Prostate gland (tissue), 2 donors: ENCODE results near the gene SUMF1. TPM values are rescaled to one million over a fixed set of nuclear protein-coding genes. Genes with fewer than 3 reads are reported as not detected.

Experiments
- DNase-seq: peaks from one replicate; pipeline ENCODE4 v3.0.0-alpha.2; 2019; ENCODE audit warnings: low spot score
- H3K27ac ChIP-seq, 2 donors: fragments of 200-600 bp; sonication (generic); 2 replicates each; pipeline ENCODE4 v1.5.1; 2017 to 2019
- H3K27me3 ChIP-seq: fragments of 200-600 bp; sonication (generic); replicated peaks from 2 replicates; pipeline ENCODE4 v1.5.1; 2019; ENCODE audit not compliant: insufficient read depth
- H3K36me3 ChIP-seq, 2 donors: fragments of 200-600 bp; sonication (generic); 1 replicate in 1 of 2; 2 replicates in 1 of 2; pipeline versions ENCODE4 v1.5.1 to v1.8.1; 2017 to 2019
- H3K4me1 ChIP-seq: fragments of 200-600 bp; sonication (generic); replicated peaks from 2 replicates; pipeline ENCODE4 v1.5.1; 2019
- H3K4me3 ChIP-seq, 2 donors: fragments of 200-600 bp; sonication (generic); 2 replicates each; pipeline ENCODE4 v1.5.1; 2017 to 2019
- H3K9me3 ChIP-seq: fragments of 200-600 bp; sonication (generic); 2 replicates; pipeline ENCODE4 v1.5.1; 2017
- POLR2A ChIP-seq: fragments of 450-650 bp; IDR thresholded peaks from one replicate; pipeline ENCODE4 v1.6.1; 2016; ENCODE audit warnings: antibody characterized with exemption, mild to moderate bottlenecking
- POLR2AphosphoS5 ChIP-seq: sonication (generic); formaldehyde crosslinking; IDR thresholded peaks from one replicate; pipeline ENCODE4 v1.6.1; 2017; ENCODE audit warnings: antibody characterized with exemption
- WGBS: methylation state at CpG from one replicate; pipeline ENCODE4 v1.1.5; 2018; 5-methylcytosine and 5-hydroxymethylcytosine counted together
- intact Hi-C: fragments of 100-400 bp; cut with DNase I; formaldehyde crosslinking; loops from one replicate; pipeline ENCODE4 v1.14.2; 2022
- total RNA-seq, 2 donors: library from RNA; depleted of rRNA; stranded (reverse); fragments of >200 nt; gene quantifications; one replicate each; pipeline ENCODE4 v1.1.0, GENCODE V29; 2016
- TF ChIP-seq, protein P1 (sequence below), 4 experiments: fragments of 200-600 bp in 2 of 4; fragments of 450-650 bp in 2 of 4; sonication (generic) in 2 of 4; IDR thresholded peaks; 1 replicate in 3 of 4; 2 replicates in 1 of 4; pipeline ENCODE4 v1.5.1; 2016 to 2019; ENCODE audit warnings: antibody characterized with exemption in 4 of 4, mild to moderate bottlenecking in 2 of 4, moderate library complexity in 2 of 4

SUMF1 gene
- total RNA-seq, 2 donors from 2014 or later = 58.5 to 59.1 TPM

DNA sequence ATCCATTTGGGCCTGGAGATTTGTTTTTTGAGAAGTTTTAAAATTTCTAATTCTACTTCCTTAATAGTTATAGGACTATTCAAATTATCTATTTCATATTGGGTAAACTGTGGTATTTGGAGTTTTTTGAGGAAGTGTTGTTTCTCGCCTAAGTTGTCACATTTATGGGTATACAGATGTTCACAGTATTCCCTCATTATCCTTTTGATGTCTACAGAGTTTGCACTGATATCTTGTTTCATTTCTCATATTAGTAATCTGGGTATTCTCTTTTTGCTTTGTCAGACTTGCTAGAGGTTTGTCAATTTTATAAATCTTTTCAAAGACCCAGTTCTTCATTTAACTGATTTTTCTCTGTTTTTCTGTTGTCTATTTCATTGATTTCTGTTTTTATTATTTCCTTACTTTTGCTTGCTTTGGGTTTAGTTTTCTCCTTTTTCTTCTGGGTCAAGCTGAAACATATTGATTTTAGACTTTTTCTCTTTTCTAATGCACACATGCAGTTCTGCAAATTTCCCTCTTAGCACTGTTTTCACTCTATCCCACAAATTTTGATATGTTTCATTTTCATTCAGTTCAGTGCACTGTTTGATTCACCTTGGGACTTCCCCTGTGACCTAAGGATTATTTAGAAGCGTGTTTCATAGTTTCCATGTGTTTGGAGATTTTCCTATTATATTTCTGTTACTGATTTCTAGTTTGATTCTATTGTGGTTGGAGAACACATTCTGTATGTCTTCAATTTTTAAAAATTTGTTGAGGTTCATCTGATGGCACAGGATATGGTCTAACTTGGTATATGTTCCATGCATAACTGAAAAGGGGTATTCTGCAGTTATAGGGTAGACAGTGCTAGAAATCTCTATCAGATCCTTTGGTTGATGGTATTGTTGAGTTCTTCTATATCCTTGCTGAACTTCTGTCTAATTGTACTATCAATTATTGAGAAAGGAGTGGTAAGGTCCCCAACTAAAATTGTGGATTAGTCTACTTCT is 79.6 kb downstream of the SUMF1 start:
- H3K4me3 ChIP-seq = no peak overlapping the region
- no peaks in the 10 kb centered on the region for H3K4me1 ChIP-seq
- H3K27ac ChIP-seq = no peak overlapping the region
- intact Hi-C loops = no loop called here
- TF ChIP-seq, protein P1, sequence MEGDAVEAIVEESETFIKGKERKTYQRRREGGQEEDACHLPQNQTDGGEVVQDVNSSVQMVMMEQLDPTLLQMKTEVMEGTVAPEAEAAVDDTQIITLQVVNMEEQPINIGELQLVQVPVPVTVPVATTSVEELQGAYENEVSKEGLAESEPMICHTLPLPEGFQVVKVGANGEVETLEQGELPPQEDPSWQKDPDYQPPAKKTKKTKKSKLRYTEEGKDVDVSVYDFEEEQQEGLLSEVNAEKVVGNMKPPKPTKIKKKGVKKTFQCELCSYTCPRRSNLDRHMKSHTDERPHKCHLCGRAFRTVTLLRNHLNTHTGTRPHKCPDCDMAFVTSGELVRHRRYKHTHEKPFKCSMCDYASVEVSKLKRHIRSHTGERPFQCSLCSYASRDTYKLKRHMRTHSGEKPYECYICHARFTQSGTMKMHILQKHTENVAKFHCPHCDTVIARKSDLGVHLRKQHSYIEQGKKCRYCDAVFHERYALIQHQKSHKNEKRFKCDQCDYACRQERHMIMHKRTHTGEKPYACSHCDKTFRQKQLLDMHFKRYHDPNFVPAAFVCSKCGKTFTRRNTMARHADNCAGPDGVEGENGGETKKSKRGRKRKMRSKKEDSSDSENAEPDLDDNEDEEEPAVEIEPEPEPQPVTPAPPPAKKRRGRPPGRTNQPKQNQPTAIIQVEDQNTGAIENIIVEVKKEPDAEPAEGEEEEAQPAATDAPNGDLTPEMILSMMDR (IDR thresholded peaks at IDR 0.05) = no peak
- TF ChIP-seq POLR2AphosphoS5 (no peak), POLR2A (no peak)
- DNase-seq = no peak
- WGBS = 95% methylated on average over 2 of the region's 2 CpGs
- no peaks in the 10 kb centered on the region for H3K27me3 ChIP-seq
- H3K9me3 ChIP-seq = no peaks in the 10 kb centered on the region
- H3K36me3 ChIP-seq = no peaks in the 10 kb centered on the region

DNA sequence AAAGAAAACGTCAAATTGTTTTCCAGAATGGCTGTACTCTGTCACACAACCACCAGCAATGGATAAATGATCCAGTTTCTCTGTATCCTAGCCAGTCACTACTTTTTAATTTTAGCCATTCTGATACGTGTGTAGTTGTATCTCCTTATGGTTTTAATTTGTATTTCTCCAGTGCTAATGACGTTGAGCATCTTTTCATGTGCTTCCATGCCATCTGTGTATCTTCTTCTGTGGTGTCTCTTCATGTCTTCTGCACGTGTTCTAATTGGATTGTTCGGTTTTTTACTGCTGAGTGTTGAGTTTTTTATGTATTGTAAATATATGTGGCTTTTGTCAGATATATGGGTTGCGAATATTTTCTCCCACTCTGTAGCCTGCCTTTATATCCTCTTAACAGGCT is 81.9 kb downstream of the SUMF1 start:
- H3K27me3 ChIP-seq = no peaks in the 10 kb centered on the region
- intact Hi-C loops = no loop called here
- DNase-seq = no peak
- H3K4me3 ChIP-seq = no peak overlapping the region
- no peaks in the 10 kb centered on the region for H3K9me3 ChIP-seq
- H3K27ac ChIP-seq = no peak overlapping the region
- H3K4me1 ChIP-seq = no peaks in the 10 kb centered on the region
- TF ChIP-seq, protein P1 (IDR thresholded peaks at IDR 0.05) = no peak
- no peak for TF ChIP-seq POLR2AphosphoS5
- TF ChIP-seq POLR2A = no peak
- 92% methylated on average over 6 of the region's 6 CpGs for WGBS
- H3K36me3 ChIP-seq = no peaks in the 10 kb centered on the region

DNA sequence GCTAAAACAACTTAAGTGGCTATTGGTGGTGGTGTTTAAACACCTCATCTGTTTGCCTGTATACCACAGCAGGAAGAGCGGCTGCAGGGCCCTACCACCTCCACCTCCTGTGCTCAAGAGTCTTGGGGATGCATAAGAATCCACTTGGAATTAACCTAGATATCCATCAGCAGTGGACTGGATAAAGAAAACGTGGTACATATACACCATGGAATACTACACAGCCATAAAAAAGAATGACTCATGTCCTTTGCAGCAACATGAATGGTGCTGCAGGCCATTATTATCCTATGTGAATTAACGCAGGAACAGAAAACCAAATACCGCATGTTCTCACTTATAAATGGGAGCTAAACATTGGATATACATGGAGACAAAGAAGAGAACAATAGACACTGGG is 87.1 kb downstream of the SUMF1 start:
- Histone ChIP-seq H3K36me3 (no peaks in the 10 kb centered on the region), H3K9me3 (no peaks in the 10 kb centered on the region), H3K4me1 (no peaks in the 10 kb centered on the region), H3K27ac (no peak overlapping the region), H3K27me3 (no peaks in the 10 kb centered on the region), H3K4me3 (no peak overlapping the region)
- no peak for TF ChIP-seq POLR2AphosphoS5
- TF ChIP-seq, protein P1 (IDR thresholded peaks at IDR 0.05) = no peak
- no peak for TF ChIP-seq POLR2A
- 94% methylated on average over 4 of the region's 4 CpGs for WGBS
- intact Hi-C loops = no loop called here
- no peak for DNase-seq

DNA sequence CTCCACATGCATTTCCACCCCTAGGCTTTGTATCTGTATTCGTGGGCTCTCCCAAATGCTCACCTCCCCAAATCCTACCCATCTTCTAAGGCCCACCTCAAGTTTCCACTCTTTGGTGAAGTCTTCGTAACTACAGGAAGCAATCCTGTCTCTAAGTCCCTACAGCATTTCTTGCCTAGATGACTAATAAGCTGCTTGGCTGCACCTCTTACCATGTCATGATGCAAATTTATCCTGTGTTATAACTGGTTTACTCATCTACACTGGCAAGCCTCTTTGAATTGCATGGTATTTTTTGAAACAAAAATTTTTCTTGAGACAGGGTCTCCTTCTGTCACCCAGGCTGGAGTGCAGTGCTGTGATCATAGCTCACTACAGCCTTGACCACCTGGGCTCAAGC is 90.6 kb downstream of the SUMF1 start:
- intact Hi-C loops = no loop called here
- 90% methylated on average over 2 of the region's 2 CpGs for WGBS
- Histone ChIP-seq H3K27ac (no peak overlapping the region), H3K36me3 (no peaks in the 10 kb centered on the region), H3K27me3 (no peaks in the 10 kb centered on the region), H3K4me1 (no peaks in the 10 kb centered on the region), H3K4me3 (no peak overlapping the region), H3K9me3 (no peaks in the 10 kb centered on the region)
- TF ChIP-seq POLR2A (no peak), POLR2AphosphoS5 (no peak)
- TF ChIP-seq, protein P1 (IDR thresholded peaks at IDR 0.05) = no peak
- DNase-seq = no peak

DNA sequence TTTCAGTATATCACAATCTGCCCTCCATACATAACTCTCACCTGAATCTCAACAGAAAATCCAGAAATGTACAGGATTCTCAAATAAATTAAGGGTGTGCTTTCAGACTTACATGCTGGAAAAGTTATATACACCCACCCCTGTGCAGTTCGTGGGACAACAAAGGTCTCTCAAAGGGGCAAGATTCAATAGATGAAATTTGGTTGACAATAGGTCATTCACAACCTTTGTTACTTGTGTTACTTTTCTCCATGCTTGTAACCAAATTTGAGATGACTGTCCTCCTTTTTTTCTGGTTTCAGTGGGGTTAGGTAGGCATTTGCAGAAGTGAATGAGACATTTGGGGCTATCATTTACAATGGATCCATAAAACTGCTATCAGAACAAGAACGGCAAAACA is 91.2 kb downstream of the SUMF1 start:
- 85% methylated on average over 2 of the region's 2 CpGs for WGBS
- no peaks in the 10 kb centered on the region for H3K9me3 ChIP-seq
- H3K36me3 ChIP-seq = no peaks in the 10 kb centered on the region
- H3K4me3 ChIP-seq = no peak overlapping the region
- H3K4me1 ChIP-seq = no peaks in the 10 kb centered on the region
- DNase-seq = no peak
- intact Hi-C loops = no loop called here
- H3K27me3 ChIP-seq = no peaks in the 10 kb centered on the region
- no peak for TF ChIP-seq POLR2AphosphoS5
- TF ChIP-seq POLR2A = no peak
- TF ChIP-seq, protein P1 (IDR thresholded peaks at IDR 0.05) = no peak
- no peak overlapping the region for H3K27ac ChIP-seq
